Gastroesophageal sphincter (tissue), 3 donors: ENCODE measurements around the gene PLCL1.

ENCODE experiments used
- POLR2AphosphoS5 ChIP-seq: sonication (generic); formaldehyde crosslinking; IDR thresholded peaks from one replicate; pipeline ENCODE4 v1.6.1; 2017; ENCODE audit warnings: antibody characterized with exemption
- TF ChIP-seq, protein P1 (sequence below), 4 experiments: fragments of 200-600 bp in 2 of 4; fragments of 450-650 bp in 2 of 4; sonication (generic) in 1 of 4; IDR thresholded peaks; one replicate each; pipeline ENCODE4 v1.5.1; 2017 to 2019; ENCODE audit warnings: antibody characterized with exemption in 4 of 4, mild to moderate bottlenecking in 2 of 4, moderate library complexity in 2 of 4

- TF ChIP-seq POLR2AphosphoS5: no peak
- TF ChIP-seq, protein P1, sequence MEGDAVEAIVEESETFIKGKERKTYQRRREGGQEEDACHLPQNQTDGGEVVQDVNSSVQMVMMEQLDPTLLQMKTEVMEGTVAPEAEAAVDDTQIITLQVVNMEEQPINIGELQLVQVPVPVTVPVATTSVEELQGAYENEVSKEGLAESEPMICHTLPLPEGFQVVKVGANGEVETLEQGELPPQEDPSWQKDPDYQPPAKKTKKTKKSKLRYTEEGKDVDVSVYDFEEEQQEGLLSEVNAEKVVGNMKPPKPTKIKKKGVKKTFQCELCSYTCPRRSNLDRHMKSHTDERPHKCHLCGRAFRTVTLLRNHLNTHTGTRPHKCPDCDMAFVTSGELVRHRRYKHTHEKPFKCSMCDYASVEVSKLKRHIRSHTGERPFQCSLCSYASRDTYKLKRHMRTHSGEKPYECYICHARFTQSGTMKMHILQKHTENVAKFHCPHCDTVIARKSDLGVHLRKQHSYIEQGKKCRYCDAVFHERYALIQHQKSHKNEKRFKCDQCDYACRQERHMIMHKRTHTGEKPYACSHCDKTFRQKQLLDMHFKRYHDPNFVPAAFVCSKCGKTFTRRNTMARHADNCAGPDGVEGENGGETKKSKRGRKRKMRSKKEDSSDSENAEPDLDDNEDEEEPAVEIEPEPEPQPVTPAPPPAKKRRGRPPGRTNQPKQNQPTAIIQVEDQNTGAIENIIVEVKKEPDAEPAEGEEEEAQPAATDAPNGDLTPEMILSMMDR (IDR thresholded peaks at IDR 0.05): no peak
Measured at GRCh38 chr2:198191651-198192050, 387.3 kb downstream of the PLCL1 start.
